GM18519 (cell line): Measurements from ENCODE around the gene ZIC3.

Source experiments
- ATAC-seq: cut with Tn5 transposase; IDR thresholded peaks from one replicate; pipeline ENCODE4 v1.9.1; 2021; ENCODE audit warnings: mild to moderate bottlenecking, moderate library complexity; ENCODE audit not compliant: unreplicated experiment, low FRiP score

Gene ZIC3

GRCh38 chrX:137573324-137574101 is 7.6 kb downstream of the ZIC3 start:
- no peak for ATAC-seq

- no peak for ATAC-seq
These were observed 8.3 kb downstream of the ZIC3 start for GRCh38 chrX:137574102-137574783.

GRCh38 chrX:137574784-137575293 is 8.9 kb downstream of the ZIC3 start:
- no peak for ATAC-seq

GRCh38 chrX:137575596-137576255 is 9.8 kb downstream of the ZIC3 start:
- ATAC-seq: no peak

GRCh38 chrX:137587151-137587550 is 21.2 kb downstream of the ZIC3 start:
- no peak for ATAC-seq

GRCh38 chrX:137600769-137601168 is 34.8 kb downstream of the ZIC3 start:
- ATAC-seq: no peak
